SK-N-SH (cell line): ENCODE results near the gene SORCS3. TPM values are rescaled to one million over a fixed set of nuclear protein-coding genes. Genes with fewer than 3 reads are reported as not detected.
A peak's percentile ranks its signal among the peaks of the same experiment; 100 is the strongest.

Experiments
- CTCF ChIA-PET: fragments of 300-600, 350-600 bp; formaldehyde crosslinking; extraction: SDS; loops from one replicate; lab custom pipeline; 2021; lab: Yijun Ruan, JAX
- POLR2A ChIA-PET: fragments of 350-600 bp; sonication (Branson Sonifier 250); formaldehyde crosslinking; extraction: SDS; loops from one replicate; lab custom pipeline; 2020; ENCODE audit warnings: antibody characterized with exemption, inconsistent platforms; lab: Yijun Ruan, JAX
- DNase-seq: peaks from one replicate; pipeline ENCODE4 v3.0.0; 2012
- H2AFZ ChIP-seq: fragments of 200-600 bp; sonication (generic); 2 replicates; pipeline ENCODE4 v1.8.1; 2016; ENCODE audit warnings: antibody characterized with exemption, mild to moderate bottlenecking, low read depth
- H3F3A ChIP-seq: fragments of 200-600 bp; sonication (generic); replicated peaks from 2 replicates; pipeline ENCODE3; 2016; ENCODE audit warnings: antibody characterized with exemption, mild to moderate bottlenecking; ENCODE audit not compliant: insufficient read depth
- H3K27ac ChIP-seq, 2 experiments: fragments of 200-500 bp in 1 of 2; fragments of 200-600 bp in 1 of 2; sonication (Bioruptor generic) in 1 of 2; sonication (generic), shearing (Covaris generic) in 1 of 2; 2 replicates each; pipeline versions ENCODE4 v1.5.1 to v1.6.1; 2014 to 2016; ENCODE audit warnings: low read depth in 2 of 2, inconsistent platforms in 1 of 2, low read length in 1 of 2, mild to moderate bottlenecking in 1 of 2, mixed read lengths in 1 of 2
- H3K27me3 ChIP-seq: fragments of 200-600 bp; sonication (generic), shearing (Covaris generic); 2 replicates; pipeline ENCODE4 v1.6.1; 2016; ENCODE audit warnings: mixed run types; ENCODE audit not compliant: insufficient read depth
- H3K36me3 ChIP-seq, 2 experiments: fragments of 200-500 bp in 1 of 2; fragments of 200-600 bp in 1 of 2; sonication (Bioruptor generic) in 1 of 2; sonication (generic) in 1 of 2; replicated peaks in 1 of 2; 2 replicates each; pipeline versions ENCODE3 to v1.5.1; 2014 to 2016; ENCODE audit warnings: low read length in 1 of 2, mild to moderate bottlenecking in 1 of 2; ENCODE audit not compliant: insufficient read depth in 2 of 2, control insufficient read depth in 1 of 2
- H3K4me1 ChIP-seq, 2 experiments: fragments of 200-500 bp in 1 of 2; fragments of 200-600 bp in 1 of 2; sonication (Bioruptor generic) in 1 of 2; sonication (generic), shearing (Covaris generic) in 1 of 2; 2 replicates each; pipeline versions ENCODE4 v1.5.1 to v1.6.1; 2014 to 2016; ENCODE audit warnings: low read depth in 1 of 2, low read length in 1 of 2, mixed run types in 1 of 2; ENCODE audit not compliant: insufficient read depth in 2 of 2, control insufficient read depth in 1 of 2
- H3K4me2 ChIP-seq: fragments of 200-600 bp; sonication (generic), shearing (Covaris generic); 2 replicates; pipeline ENCODE4 v1.6.1; 2017; ENCODE audit warnings: mixed run types
- H3K4me3 ChIP-seq, 2 experiments: fragments of 200-500 bp in 1 of 2; fragments of 200-600 bp in 1 of 2; sonication (Bioruptor generic) in 1 of 2; sonication (generic), shearing (Covaris generic) in 1 of 2; 2 replicates each; pipeline versions ENCODE4 v1.5.1 to v1.8.1; 2014 to 2016; ENCODE audit warnings: low read depth in 2 of 2, inconsistent platforms in 1 of 2, low read length in 1 of 2, mild to moderate bottlenecking in 1 of 2, mixed read lengths in 1 of 2, moderate library complexity in 1 of 2
- H3K79me2 ChIP-seq: fragments of 200-600 bp; sonication (generic); 2 replicates; pipeline ENCODE4 v1.8.1; 2017; ENCODE audit warnings: mild to moderate bottlenecking; ENCODE audit not compliant: insufficient read depth
- H3K9ac ChIP-seq: fragments of 200-600 bp; sonication (generic); 2 replicates; pipeline ENCODE4 v1.6.1; 2017; ENCODE audit warnings: mixed run types
- H3K9me2 ChIP-seq: fragments of 200-600 bp; sonication (generic); 2 replicates; pipeline ENCODE4 v1.6.1; 2017; ENCODE audit warnings: mixed run types
- H3K9me3 ChIP-seq: fragments of 200-600 bp; sonication (generic); 2 replicates; pipeline ENCODE4 v1.6.1; 2017; ENCODE audit warnings: mixed run types, mild to moderate bottlenecking, moderate library complexity
- H4K20me1 ChIP-seq: fragments of 200-600 bp; sonication (generic); 2 replicates; pipeline ENCODE4 v1.6.1; 2017; ENCODE audit warnings: mild to moderate bottlenecking, mixed run types; ENCODE audit not compliant: insufficient read depth
- CHD2 ChIP-seq: fragments of 150-350 bp; IDR thresholded peaks from 2 replicates; pipeline ENCODE4 v1.6.1; 2018; ENCODE audit warnings: low read length; ENCODE audit not compliant: partially characterized antibody
- EP300 ChIP-seq, 2 experiments: IDR thresholded peaks; 2 replicates each; pipeline versions ENCODE4 v1.4.0 to v1.6.1; 2012; ENCODE audit warnings: borderline replicate concordance in 1 of 2, low read depth in 1 of 2, low read length in 1 of 2
- EZH2phosphoT487 ChIP-seq: fragments of 200-600 bp; sonication (generic); IDR thresholded peaks from 2 replicates; pipeline ENCODE4 v1.6.1; 2017; ENCODE audit warnings: low read depth, mixed run types, mild to moderate bottlenecking, antibody characterized with exemption, moderate library complexity, borderline replicate concordance
- FOSL2 ChIP-seq: IDR thresholded peaks from 2 replicates; pipeline ENCODE4 v1.4.0; 2012; ENCODE audit warnings: low read depth, mild to moderate bottlenecking, moderate library complexity, borderline replicate concordance
- FOXJ3 ChIP-seq: sonication (generic); formaldehyde crosslinking; IDR thresholded peaks from 2 replicates; pipeline ENCODE4 v1.5.1; 2020; ENCODE audit warnings: mild to moderate bottlenecking, missing genetic modification reagents
- GABPA ChIP-seq: IDR thresholded peaks from 2 replicates; pipeline ENCODE4 v1.4.0; 2012; ENCODE audit warnings: low read depth, mild to moderate bottlenecking
- GATA2 ChIP-seq: sonication (generic); formaldehyde crosslinking; IDR thresholded peaks from 2 replicates; pipeline ENCODE4 v1.5.0; 2020; ENCODE audit warnings: mild to moderate bottlenecking, missing genetic modification reagents
- JUND ChIP-seq: IDR thresholded peaks from 2 replicates; pipeline ENCODE4 v1.4.0; 2012
- MEF2A ChIP-seq: IDR thresholded peaks from 2 replicates; pipeline ENCODE4 v1.4.0; 2012; ENCODE audit warnings: low read depth, borderline replicate concordance
- NRF1 ChIP-seq: IDR thresholded peaks from 2 replicates; pipeline ENCODE4 v1.6.1; 2012; ENCODE audit warnings: low read depth, mild to moderate bottlenecking, low read length
- POLR2AphosphoS5 ChIP-seq: IDR thresholded peaks from 2 replicates; pipeline ENCODE4 v1.6.1; 2012; ENCODE audit warnings: low read depth, low read length
- RAD21 ChIP-seq: IDR thresholded peaks from 2 replicates; pipeline ENCODE4 v1.6.1; 2012; ENCODE audit warnings: mild to moderate bottlenecking, low read length
- RCOR1 ChIP-seq: fragments of 150-350 bp; IDR thresholded peaks from 2 replicates; pipeline ENCODE4 v1.6.1; 2017; ENCODE audit warnings: antibody characterized with exemption, low read length
- RXRA ChIP-seq: IDR thresholded peaks from 2 replicates; pipeline ENCODE4 v1.4.0; 2012; ENCODE audit warnings: low read depth, mild to moderate bottlenecking, borderline replicate concordance
- SIN3A ChIP-seq: IDR thresholded peaks from 2 replicates; pipeline ENCODE4 v1.6.1; 2012; ENCODE audit warnings: low read depth, mild to moderate bottlenecking, low read length, moderate library complexity, borderline replicate concordance
- SMC3 ChIP-seq: IDR thresholded peaks from 2 replicates; pipeline ENCODE4 v1.6.1; 2012; ENCODE audit warnings: low read depth, low read length, improper control_type of control experiment
- TAF1 ChIP-seq: IDR thresholded peaks from 2 replicates; pipeline ENCODE4 v1.6.1; 2012; ENCODE audit warnings: low read depth, mild to moderate bottlenecking, low read length, moderate library complexity, borderline replicate concordance
- USF2 ChIP-seq: fragments of 150-350 bp; IDR thresholded peaks from 2 replicates; pipeline ENCODE4 v1.6.1; 2017; ENCODE audit warnings: antibody characterized with exemption, low read length, low read depth, borderline replicate concordance
- WGBS: methylation state at CpG from one replicate; pipeline ENCODE4 v1.1.6; 2017; ENCODE audit warnings: low lambda C conversion rate; 5-methylcytosine and 5-hydroxymethylcytosine counted together
- polyA plus RNA-seq, 3 experiments: library from polyadenylated mRNA; depleted of rRNA; stranded (reverse); fragments of >200 nt; gene quantifications; 2 replicates each; pipeline ENCODE4 v1.2.3, GENCODE V29; 2012
- TF ChIP-seq, protein P1 (sequence below): fragments of 200-600 bp; sonication (generic); IDR thresholded peaks from 2 replicates; pipeline ENCODE4 v1.6.1; 2017; ENCODE audit warnings: antibody characterized with exemption, mild to moderate bottlenecking, moderate library complexity

Gene SORCS3
- polyA plus RNA-seq, 1 of the 3 experiments (the other 2 are of a cell fraction), result not detected

- TF ChIP-seq FOXJ3 (CRISPR knock-in tag) (no peak), MEF2A (no peak), GABPA (no peak), JUND (no peak), POLR2AphosphoS5 (no peak), GATA2 (CRISPR knock-in tag) (no peak), SIN3A (no peak), RXRA (no peak), NRF1 (no peak), RCOR1 (no peak), FOSL2 (no peak), SMC3 (no peak), EZH2phosphoT487 (no peak), USF2 (no peak), TAF1 (no peak)
- no peak for DNase-seq
- H3K4me2 ChIP-seq, result no peak overlapping the region
- H3K36me3 ChIP-seq, result no peaks in the 10 kb centered on the region
- no peak overlapping the region for H3K4me3 ChIP-seq
- CTCF ChIA-PET, result interaction anchor here (0.6 to 5.1 kb wide), 38 partner anchors 9 to 1614 kb away, joined by 3 to 83 read pairs (median 4); partner anchors contain the start of gene CFAP58
- no peaks in the 10 kb centered on the region for H3K4me1 ChIP-seq
- WGBS, result no CpG with 5 or more reads among the region's 1 CpG
- H3K27ac ChIP-seq, result no peak overlapping the region
- H3F3A ChIP-seq, result no peaks in the 10 kb centered on the region
- no peaks in the 10 kb centered on the region; the same call in 1 of the 2 replicates for H3K27me3 ChIP-seq
- H2AFZ ChIP-seq, result no peak overlapping the region
- POLR2A ChIA-PET, result interaction anchor here (1.1 kb wide), 1 partner anchor 216 kb away, joined by 4 read pairs; no protein-coding TSS in a partner anchor
- 0 out of 2 replicates have a peak, but pooled peaks cover 9% of the 10 kb centered on the region for H3K9me3 ChIP-seq
- no peak overlapping the region for H3K9ac ChIP-seq
- H4K20me1 ChIP-seq, result no peaks in the 10 kb centered on the region
- no peaks in the 10 kb centered on the region for H3K79me2 ChIP-seq
- no peaks in the 10 kb centered on the region for H3K9me2 ChIP-seq
These were observed 18.9 kb upstream of the SORCS3 start for GRCh38 chr10:104622175-104622574.

- Histone ChIP-seq H2AFZ (no peak overlapping the region), H3K27ac (no peak overlapping the region), H3K4me1 (no peaks in the 10 kb centered on the region), H3K4me3 (no peak overlapping the region), H3K27me3 (no peaks in the 10 kb centered on the region; the same call in 1 of the 2 replicates), H3K9ac (no peak overlapping the region), H4K20me1 (no peaks in the 10 kb centered on the region), H3F3A (no peaks in the 10 kb centered on the region), H3K9me3 (0 out of 2 replicates have a peak, but pooled peaks cover 9% of the 10 kb centered on the region), H3K9me2 (no peaks in the 10 kb centered on the region), H3K36me3 (no peaks in the 10 kb centered on the region), H3K79me2 (no peaks in the 10 kb centered on the region), H3K4me2 (no peak overlapping the region)
- ChIA-PET CTCF (interaction anchor here (0.6 to 5.1 kb wide), 42 partner anchors 8 to 1613 kb away, joined by 3 to 83 read pairs (median 4); partner anchors contain the start of gene CFAP58), POLR2A (interaction anchor here (1.1 kb wide), 1 partner anchor 216 kb away, joined by 4 read pairs; no protein-coding TSS in a partner anchor)
- TF ChIP-seq RAD21, result peak; percentile 82
- TF ChIP-seq, protein P1, sequence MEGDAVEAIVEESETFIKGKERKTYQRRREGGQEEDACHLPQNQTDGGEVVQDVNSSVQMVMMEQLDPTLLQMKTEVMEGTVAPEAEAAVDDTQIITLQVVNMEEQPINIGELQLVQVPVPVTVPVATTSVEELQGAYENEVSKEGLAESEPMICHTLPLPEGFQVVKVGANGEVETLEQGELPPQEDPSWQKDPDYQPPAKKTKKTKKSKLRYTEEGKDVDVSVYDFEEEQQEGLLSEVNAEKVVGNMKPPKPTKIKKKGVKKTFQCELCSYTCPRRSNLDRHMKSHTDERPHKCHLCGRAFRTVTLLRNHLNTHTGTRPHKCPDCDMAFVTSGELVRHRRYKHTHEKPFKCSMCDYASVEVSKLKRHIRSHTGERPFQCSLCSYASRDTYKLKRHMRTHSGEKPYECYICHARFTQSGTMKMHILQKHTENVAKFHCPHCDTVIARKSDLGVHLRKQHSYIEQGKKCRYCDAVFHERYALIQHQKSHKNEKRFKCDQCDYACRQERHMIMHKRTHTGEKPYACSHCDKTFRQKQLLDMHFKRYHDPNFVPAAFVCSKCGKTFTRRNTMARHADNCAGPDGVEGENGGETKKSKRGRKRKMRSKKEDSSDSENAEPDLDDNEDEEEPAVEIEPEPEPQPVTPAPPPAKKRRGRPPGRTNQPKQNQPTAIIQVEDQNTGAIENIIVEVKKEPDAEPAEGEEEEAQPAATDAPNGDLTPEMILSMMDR, result peak; percentile 58
- TF ChIP-seq CHD2, result no peak
- peak; percentile 75 for TF ChIP-seq SMC3
- TF ChIP-seq EP300 (IDR thresholded peaks at IDR 0.05; ENCODE audit: borderline replicate concordance in 1 of 2, low read depth in 1 of 2, low read length in 1 of 2), result no peak
- no peak for TF ChIP-seq RXRA
- 6% methylated on average over 4 of the region's 4 CpGs for WGBS
- peak; percentile 62 for DNase-seq
These were observed 18.4 kb upstream of the SORCS3 start for GRCh38 chr10:104622598-104623209.
